ENCODE measurements around the gene PTGER4.

DNA sequence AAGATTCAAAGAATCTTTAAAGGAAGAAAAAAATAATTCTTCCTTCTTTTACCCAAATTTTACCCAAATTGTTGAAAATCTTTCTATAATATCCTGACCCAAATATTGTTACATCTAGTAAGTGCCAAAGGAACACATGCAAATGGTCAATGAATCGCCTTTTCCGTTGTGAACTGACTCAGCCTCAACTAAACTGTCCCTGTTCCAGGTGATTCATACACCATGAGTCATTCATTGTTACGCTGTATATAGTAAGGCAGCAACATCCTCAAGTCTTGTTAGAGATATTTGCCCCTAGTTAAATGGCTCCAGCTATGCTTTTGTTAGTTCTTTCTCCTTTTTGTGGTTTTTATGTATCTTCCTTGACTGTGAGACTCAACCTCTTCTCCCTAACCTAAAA, 9.7 kb downstream of the PTGER4 start:
- TF ChIP-seq POLR2AphosphoS5 (IDR thresholded peaks at IDR 0.05) (peak; percentile 49 to 73), POLR2A (IDR thresholded peaks at IDR 0.05; ENCODE audit: low read depth) (no peak)
